Measurements from ENCODE around the gene NOC4L.

NOC4L gene

DNA sequence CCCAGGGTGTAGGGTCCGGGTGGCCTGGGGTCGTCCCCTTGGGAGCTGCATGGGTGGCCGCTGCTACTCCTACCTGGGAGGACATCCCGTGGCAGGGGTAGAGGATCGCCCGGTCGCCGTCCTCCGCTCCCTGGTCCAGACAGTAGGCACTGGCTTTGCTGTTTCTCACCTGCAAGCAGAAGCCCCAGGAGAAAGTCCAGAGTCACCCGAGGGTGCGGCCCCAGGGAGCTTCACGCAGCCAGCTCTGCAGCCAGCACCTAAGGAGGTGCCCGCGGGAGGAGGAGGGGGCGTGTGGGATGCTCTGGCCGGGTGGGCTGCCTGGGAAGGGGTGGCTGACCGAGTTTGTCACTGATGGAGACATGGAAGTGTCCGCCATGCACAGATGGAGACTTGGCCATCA is 54.8 kb downstream of the NOC4L start:
- DNase-seq, result no peak

DNA sequence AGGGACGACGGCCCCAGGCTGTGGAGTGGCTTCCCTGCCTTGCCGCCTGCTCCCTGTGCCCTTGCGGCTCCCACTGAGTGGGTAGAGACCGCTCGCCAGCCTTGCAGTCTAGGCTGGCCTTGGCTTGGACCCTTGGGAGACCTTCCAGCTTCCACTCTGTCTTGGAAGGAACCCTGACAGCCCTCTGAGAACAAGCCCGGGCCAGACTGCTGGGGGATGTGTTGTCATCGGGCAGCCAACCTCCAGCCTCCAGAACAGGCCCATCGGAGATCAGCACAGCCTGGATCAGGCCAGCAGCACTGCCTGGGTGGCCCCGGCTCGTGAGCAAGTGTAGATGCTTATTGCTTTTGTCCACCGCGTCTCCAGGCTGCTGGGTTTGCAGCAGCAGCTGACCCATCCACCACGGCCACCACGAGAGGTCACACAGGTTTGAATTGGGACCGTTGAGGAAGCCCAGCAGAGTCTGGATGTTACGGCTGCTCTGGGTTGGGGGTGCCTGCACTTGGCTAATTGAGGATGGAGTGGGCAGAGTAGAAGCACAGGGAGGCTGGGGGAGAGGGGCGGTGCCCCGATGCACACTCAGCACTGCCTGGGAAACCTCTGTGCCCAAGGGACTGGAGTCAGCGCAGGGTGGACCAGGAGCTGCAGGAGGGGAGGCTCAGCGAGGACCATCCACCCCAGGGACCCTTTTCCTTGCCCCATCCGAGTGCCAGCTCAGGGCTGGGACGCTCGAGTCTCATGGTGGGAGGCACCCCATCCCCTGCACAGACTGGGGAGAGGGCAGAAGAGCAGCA is 55.5 kb downstream of the NOC4L start:
- DNase-seq, result no peak

GRCh38 chr12:132200800-132201199 is 56.5 kb downstream of the NOC4L start:
- DNase-seq, result no peak

DNA sequence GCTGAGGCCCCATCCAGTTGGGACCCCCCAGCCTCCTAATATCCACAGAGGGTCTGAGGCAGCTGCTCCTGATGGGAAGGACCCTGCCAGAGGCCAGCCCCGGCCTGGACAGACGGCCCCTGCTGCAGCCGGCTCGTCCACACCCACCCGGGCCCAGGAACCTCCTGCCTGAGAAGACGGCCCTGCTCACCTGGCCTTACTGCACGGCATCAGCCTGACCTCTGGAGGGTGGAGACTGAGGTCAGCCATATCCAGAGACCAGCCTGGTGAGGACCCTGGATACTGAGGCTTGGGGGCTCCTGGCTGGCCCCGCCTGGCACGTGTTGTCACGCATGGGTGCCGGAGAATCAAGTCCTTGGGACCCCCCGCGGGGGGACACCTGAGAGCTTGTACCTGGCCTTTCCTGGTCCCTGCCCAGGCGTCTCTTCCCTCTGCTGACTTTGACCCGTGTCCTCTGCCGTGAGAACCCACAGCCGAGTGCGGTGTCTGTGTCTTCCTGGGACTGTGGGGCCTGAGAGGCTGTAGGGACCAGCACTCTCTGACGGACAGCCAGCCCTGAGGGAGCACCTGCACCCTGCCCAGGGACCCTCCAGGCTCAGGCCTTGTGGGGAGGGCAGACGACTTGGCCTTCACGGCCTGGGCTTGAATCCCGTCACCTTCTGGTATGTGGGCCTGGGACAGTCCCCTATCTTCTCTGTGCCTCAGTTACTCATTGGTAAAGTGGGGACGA is 57.3 kb downstream of the NOC4L start:
- no peak for DNase-seq

Data from inflammatory macrophage (primary cell).